IMR-90 (cell line): ENCODE data around the gene FKBP1B. TPM values are rescaled to one million over a fixed set of nuclear protein-coding genes. Genes with fewer than 3 reads are reported as not detected.

Experiments used
- ATAC-seq: fragments of 200-7000 bp; cut with Tn5 transposase; 2 replicates; pipeline ENCODE4 v1.9.1; 2020; ENCODE audit warnings: low read depth, mild to moderate bottlenecking, moderate library complexity
- BruUV-seq: library from RNA; stranded (reverse); fragments of 400-500 nt; replicated peaks from 2 replicates; lab custom pipeline; 2021; lab: Mats Ljungman, UMichigan
- CTCF ChIA-PET: fragments of 300-600 bp; formaldehyde crosslinking; extraction: SDS; loops from one replicate; lab custom pipeline; 2021; ENCODE audit warnings: antibody characterized with exemption; lab: Yijun Ruan, JAX
- POLR2A ChIA-PET: fragments of 300-600 bp; sonication (Branson Sonifier 250); formaldehyde crosslinking; loops from one replicate; lab custom pipeline; 2022; ENCODE audit warnings: antibody characterized with exemption; ENCODE audit not compliant: unreplicated experiment; lab: Charles Lee
- DNase-seq: peaks from one replicate; pipeline ENCODE4 v3.0.0; 2013
- H2AFZ ChIP-seq: replicated peaks from 2 replicates; pipeline ENCODE3; 2013; ENCODE audit warnings: low read length, mild to moderate bottlenecking; ENCODE audit not compliant: poor library complexity
- H2AK5ac ChIP-seq: 2 replicates; pipeline ENCODE4 v1.6.1; 2013; ENCODE audit warnings: low read depth, low read length, inconsistent platforms
- H2AK9ac ChIP-seq: replicated peaks from 2 replicates; pipeline ENCODE3; 2013; ENCODE audit warnings: mild to moderate bottlenecking, low read depth, low read length, moderate library complexity; ENCODE audit not compliant: poor library complexity
- H2BK120ac ChIP-seq: 2 replicates; pipeline ENCODE4 v1.6.1; 2013; ENCODE audit warnings: low read depth, low read length, inconsistent platforms
- H2BK15ac ChIP-seq: 3 replicates; pipeline ENCODE4 v1.6.1; 2013; ENCODE audit warnings: low read depth, low read length, inconsistent platforms
- H2BK20ac ChIP-seq: 2 replicates; pipeline ENCODE4 v1.6.1; 2013; ENCODE audit warnings: low read depth, mild to moderate bottlenecking, inconsistent platforms, low read length, moderate library complexity
- H2BK5ac ChIP-seq: 2 replicates; pipeline ENCODE4 v1.6.1; 2013; ENCODE audit warnings: mild to moderate bottlenecking, low read depth, low read length, inconsistent platforms; ENCODE audit not compliant: poor library complexity, severe bottlenecking
- H3K14ac ChIP-seq: replicated peaks from 2 replicates; pipeline ENCODE4 v1.6.1; 2013; ENCODE audit warnings: low read depth, low read length, inconsistent platforms
- H3K18ac ChIP-seq: 2 replicates; pipeline ENCODE4 v1.6.1; 2013; ENCODE audit warnings: low read depth, low read length, control low read depth
- H3K23ac ChIP-seq: 2 replicates; pipeline ENCODE4 v1.6.1; 2013; ENCODE audit warnings: low read depth, low read length, inconsistent platforms
- H3K27ac ChIP-seq: 2 replicates; pipeline ENCODE4 v1.5.1; 2013; ENCODE audit warnings: mild to moderate bottlenecking, control low read depth, low read length; ENCODE audit not compliant: insufficient read depth
- H3K27me3 ChIP-seq: 2 replicates; pipeline ENCODE4 v1.6.1; 2013; ENCODE audit warnings: low read length; ENCODE audit not compliant: control insufficient read depth, insufficient read depth
- H3K36me3 ChIP-seq: 2 replicates; pipeline ENCODE4 v1.6.1; 2013; ENCODE audit warnings: low read length, mixed read lengths; ENCODE audit not compliant: control insufficient read depth, insufficient read depth
- H3K4ac ChIP-seq: 2 replicates; pipeline ENCODE4 v1.6.1; 2013; ENCODE audit warnings: low read depth, low read length, inconsistent platforms
- H3K4me1 ChIP-seq: 2 replicates; pipeline ENCODE4 v1.6.1; 2013; ENCODE audit warnings: low read length, mixed read lengths; ENCODE audit not compliant: control insufficient read depth, insufficient read depth
- H3K4me2 ChIP-seq: 2 replicates; pipeline ENCODE4 v1.6.1; 2013; ENCODE audit warnings: low read depth, mild to moderate bottlenecking, control low read depth, low read length, moderate library complexity
- H3K4me3 ChIP-seq: 2 replicates; pipeline ENCODE4 v1.5.1; 2013; ENCODE audit warnings: low read depth, mild to moderate bottlenecking, control low read depth, low read length, moderate library complexity; ENCODE audit not compliant: insufficient read depth
- H3K56ac ChIP-seq: 2 replicates; pipeline ENCODE4 v1.6.1; 2013; ENCODE audit warnings: low read length, inconsistent platforms; ENCODE audit not compliant: insufficient read depth; ENCODE audit errors: extremely low read depth
- H3K79me1 ChIP-seq, 2 experiments: 2 replicates each; pipeline ENCODE4 v1.6.1; 2013; ENCODE audit warnings: low read length in 2 of 2, inconsistent platforms in 1 of 2, low read depth in 1 of 2
- H3K9ac ChIP-seq: 2 replicates; pipeline ENCODE4 v1.6.1; 2013; ENCODE audit warnings: low read depth, low read length, control low read depth
- H3K9me1 ChIP-seq: 2 replicates; pipeline ENCODE4 v1.6.1; 2013; ENCODE audit warnings: low read length, inconsistent platforms; ENCODE audit not compliant: insufficient read depth
- H3K9me3 ChIP-seq: 2 replicates; pipeline ENCODE4 v1.6.1; 2013; ENCODE audit warnings: low read length; ENCODE audit not compliant: control insufficient read depth, insufficient read depth
- H4K20me1 ChIP-seq: 2 replicates; pipeline ENCODE4 v1.6.1; 2013; ENCODE audit warnings: low read length, inconsistent platforms; ENCODE audit not compliant: insufficient read depth
- H4K5ac ChIP-seq: 2 replicates; pipeline ENCODE4 v1.6.1; 2013; ENCODE audit warnings: mild to moderate bottlenecking, low read depth, low read length, control low read depth
- H4K8ac ChIP-seq, 2 experiments: 2 replicates each; pipeline ENCODE4 v1.6.1; 2013; ENCODE audit warnings: low read depth in 2 of 2, low read length in 2 of 2, control low read depth in 1 of 2, inconsistent platforms in 1 of 2
- H4K91ac ChIP-seq: 2 replicates; pipeline ENCODE4 v1.6.1; 2013; ENCODE audit warnings: low read depth, low read length, inconsistent platforms; ENCODE audit not compliant: insufficient read depth
- CEBPB ChIP-seq: IDR thresholded peaks from 2 replicates; pipeline ENCODE4 v1.6.1; 2012; ENCODE audit warnings: low read depth, low read length, improper control_type of control experiment
- CHD1 ChIP-seq: IDR thresholded peaks from 2 replicates; pipeline ENCODE4 v1.6.1; 2012; ENCODE audit warnings: low read depth, low read length, improper control_type of control experiment
- FOS ChIP-seq: fragments of 150-350 bp; IDR thresholded peaks from 2 replicates; pipeline ENCODE4 v1.6.1; 2016; ENCODE audit warnings: low read depth, low read length
- MAZ ChIP-seq: IDR thresholded peaks from 2 replicates; pipeline ENCODE4 v1.6.1; 2012; ENCODE audit warnings: low read depth, mild to moderate bottlenecking, low read length, improper control_type of control experiment, moderate library complexity, borderline replicate concordance
- MXI1 ChIP-seq: IDR thresholded peaks from 2 replicates; pipeline ENCODE4 v1.6.1; 2012; ENCODE audit warnings: low read depth, mild to moderate bottlenecking, low read length, moderate library complexity, borderline replicate concordance
- RCOR1 ChIP-seq: IDR thresholded peaks from 2 replicates; pipeline ENCODE4 v1.6.1; 2012; ENCODE audit warnings: mild to moderate bottlenecking, low read length, improper control_type of control experiment; ENCODE audit not compliant: insufficient replicate concordance
- RFX5 ChIP-seq: IDR thresholded peaks from 2 replicates; pipeline ENCODE4 v1.8.0; 2012; ENCODE audit warnings: low read depth, mild to moderate bottlenecking, low read length, moderate library complexity
- WGBS, 2 experiments: methylation state at CpG; one replicate each; pipeline versions ENCODE4 v1.1.5 to v1.1.7; 2013; ENCODE audit warnings: missing lambda C conversion rate in 2 of 2; ENCODE audit not compliant: insufficient read length in 1 of 2; ENCODE audit errors: extremely low coverage in 2 of 2; 5-methylcytosine and 5-hydroxymethylcytosine counted together
- dilution Hi-C: fragments of 300-500 bp; cut with HindIII; formaldehyde crosslinking; loops from one replicate; pipeline ENCODE4 v1.14.3; 2018; ENCODE audit warnings: low sequenced_read_pairs; ENCODE audit not compliant: unreplicated experiment
- in situ Hi-C: fragments of 300-500 bp; cut with MboI; formaldehyde crosslinking; loops from 3 replicates; pipeline ENCODE4 v1.14.3; 2019; ENCODE audit warnings: low sequenced_read_pairs, inconsistent platforms, mixed read lengths
- intact Hi-C: fragments of 100-400 bp; cut with micrococcal nuclease; formaldehyde crosslinking; loops from 2 replicates; pipeline ENCODE4 v1.10.0; 2022
- polyA plus RNA-seq, 3 experiments: library from polyadenylated mRNA; depleted of rRNA; stranded (reverse); fragments of >200 nt; gene quantifications; 2 replicates each; pipeline ENCODE4 v1.2.3, GENCODE V29; 2012; ENCODE audit warnings: low replicate concordance in 1 of 3
- total RNA-seq: library from RNA; depleted of rRNA; stranded (reverse); fragments of >200 nt; gene quantifications from 2 replicates; pipeline ENCODE4 v1.2.3, GENCODE V29; 2012
- TF ChIP-seq, protein P1 (sequence below): fragments of 150-350 bp; IDR thresholded peaks from 2 replicates; pipeline ENCODE4 v1.6.1; 2017; ENCODE audit warnings: mild to moderate bottlenecking, antibody characterized with exemption, low read length, low read depth

Gene FKBP1B
- total and polyA plus RNA-seq, 2 of the 4 experiments (the other 2 are of a cell fraction), result 10.2 to 15.1 TPM

DNA sequence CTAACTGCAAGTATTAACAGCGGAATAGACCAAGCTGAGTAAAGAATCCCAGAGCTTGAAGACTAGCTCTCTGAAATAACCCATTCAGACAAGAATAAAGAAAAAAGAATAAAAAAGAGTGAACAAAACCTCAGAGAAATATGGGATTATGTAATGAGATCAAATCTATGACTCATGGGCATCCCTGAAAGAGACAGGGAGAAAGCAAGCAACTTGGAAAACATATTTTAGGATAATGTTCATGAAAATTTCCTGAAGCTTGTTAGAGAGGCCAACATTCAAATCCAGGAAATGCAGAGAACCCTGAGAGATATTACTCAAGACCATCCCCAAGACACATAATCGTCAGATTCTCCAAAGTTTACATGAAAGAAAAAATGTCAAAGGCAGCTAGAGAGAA lies 56.3 kb downstream of the FKBP1B start:
- Histone ChIP-seq H3K4me2 (no peak overlapping the region), H2BK15ac (no peak overlapping the region), H3K9ac (no peak overlapping the region), H3K79me1 (no peaks in the 10 kb centered on the region), H4K8ac (no peak overlapping the region), H3K23ac (no peak overlapping the region), H3K14ac (no peak overlapping the region), H4K5ac (no peak overlapping the region), H2AK5ac (no peak overlapping the region), H4K91ac (no peak overlapping the region), H3K27me3 (no peaks in the 10 kb centered on the region), H3K27ac (no peak overlapping the region), H3K4ac (no peak overlapping the region), H3K18ac (no peak overlapping the region), H2BK20ac (no peak overlapping the region), H3K9me3 (no peaks in the 10 kb centered on the region; the same call in 1 of the 2 replicates), H3K4me1 (no peaks in the 10 kb centered on the region), H3K56ac (no peak overlapping the region), H3K9me1 (no peaks in the 10 kb centered on the region), H4K20me1 (no peaks in the 10 kb centered on the region), H2AK9ac (no peak overlapping the region), H3K4me3 (no peak overlapping the region), H2AFZ (no peak overlapping the region), H3K36me3 (0 out of 2 replicates have a peak, but pooled peaks cover 2% of the 10 kb centered on the region), H2BK120ac (no peak overlapping the region), H2BK5ac (no peak overlapping the region)
- dilution Hi-C loops, result no loop called here
- DNase-seq (no peak), ATAC-seq (no peak)
- TF ChIP-seq, protein P1, sequence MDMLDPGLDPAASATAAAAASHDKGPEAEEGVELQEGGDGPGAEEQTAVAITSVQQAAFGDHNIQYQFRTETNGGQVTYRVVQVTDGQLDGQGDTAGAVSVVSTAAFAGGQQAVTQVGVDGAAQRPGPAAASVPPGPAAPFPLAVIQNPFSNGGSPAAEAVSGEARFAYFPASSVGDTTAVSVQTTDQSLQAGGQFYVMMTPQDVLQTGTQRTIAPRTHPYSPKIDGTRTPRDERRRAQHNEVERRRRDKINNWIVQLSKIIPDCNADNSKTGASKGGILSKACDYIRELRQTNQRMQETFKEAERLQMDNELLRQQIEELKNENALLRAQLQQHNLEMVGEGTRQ, result no peak
- TF ChIP-seq RFX5 (no peak), MXI1 (no peak), RCOR1 (no peak), FOS (no peak), CEBPB (no peak), MAZ (no peak), CHD1 (no peak)
- BruUV-seq, result no TSS peak
- in situ Hi-C loops, result no loop called here
- WGBS, 2 experiments, result no CpG with 5 or more reads among the region's 2 CpGs
- POLR2A ChIA-PET, result no interaction called here
- CTCF ChIA-PET, result no interaction called here
- intact Hi-C loops, result no loop called here
